Endothelial cell of umbilical vein (primary cell): ENCODE data around the gene EEF1E1.

ENCODE experiments used
- CTCF ChIP-seq, 2 donors: IDR thresholded peaks; 1 replicate in 1 of 2; 2 replicates in 1 of 2; pipeline ENCODE4 v1.5.1; 2011; ENCODE audit warnings: low read length in 2 of 2, mild to moderate bottlenecking in 2 of 2, moderate library complexity in 2 of 2, control low read depth in 1 of 2, inconsistent platforms in 1 of 2, low read depth in 1 of 2; ENCODE audit not compliant: insufficient read depth in 1 of 2; ENCODE audit errors: extremely low read depth in 1 of 2
- EZH2 ChIP-seq: IDR thresholded peaks from 2 replicates; pipeline ENCODE4 v1.6.1; 2012; ENCODE audit warnings: borderline replicate concordance, low read depth, mild to moderate bottlenecking, moderate library complexity, low read length, inconsistent platforms; ENCODE audit not compliant: severe bottlenecking
- MAX ChIP-seq: IDR thresholded peaks from 2 replicates; pipeline ENCODE4 v1.6.1; 2011; ENCODE audit not compliant: insufficient read depth, insufficient read length
- MYC ChIP-seq: IDR thresholded peaks from one replicate; pipeline ENCODE4 v1.6.1; 2011; ENCODE audit warnings: mild to moderate bottlenecking, low read depth, low read length
- POLR2A ChIP-seq: IDR thresholded peaks from 2 replicates; pipeline ENCODE4 v1.6.1; 2012; ENCODE audit warnings: low read depth, mild to moderate bottlenecking, control low read depth, low read length

- TF ChIP-seq MYC = no peak
- TF ChIP-seq CTCF (IDR thresholded peaks at IDR 0.05; ENCODE audit: extremely low read depth in 1 of 2, insufficient read depth in 1 of 2, low read depth in 1 of 2, low read length in 2 of 2) = no peak
- no peak for TF ChIP-seq MAX
- no peak for TF ChIP-seq POLR2A
- TF ChIP-seq EZH2 = no peak
These were observed 54.6 kb downstream of the EEF1E1 start for GRCh38 chr6:8047541-8048292.
